Liver (tissue), 3 donors: ENCODE data around the gene FRYL.

Experiments
- CTCF ChIP-seq: fragments of 150-350 bp; IDR thresholded peaks from 2 replicates; pipeline ENCODE4 v1.5.1; 2017; ENCODE audit warnings: improper control_type of control experiment, low read depth, low read length; ENCODE audit not compliant: missing input control
- EGR1 ChIP-seq, 2 donors: IDR thresholded peaks; 2 replicates each; pipeline ENCODE4 v1.6.1; 2016 to 2018; ENCODE audit warnings: antibody characterized with exemption in 2 of 2, low read depth in 2 of 2
- GABPA ChIP-seq, 2 donors: IDR thresholded peaks in 1 of 2; conservative IDR thresholded peaks in 1 of 2; 2 replicates each; pipeline ENCODE4 v1.6.1; 2016; ENCODE audit warnings: antibody characterized with exemption in 2 of 2, mild to moderate bottlenecking in 1 of 2, moderate library complexity in 1 of 2
- HNF4G ChIP-seq: IDR thresholded peaks from 2 replicates; pipeline ENCODE4 v1.6.1; 2016; ENCODE audit warnings: antibody characterized with exemption
- NR2F2 ChIP-seq: IDR thresholded peaks from 2 replicates; pipeline ENCODE4 v1.6.1; 2016; ENCODE audit warnings: antibody characterized with exemption
- RAD21 ChIP-seq, 2 donors: IDR thresholded peaks; 2 replicates each; pipeline ENCODE4 v1.6.1; 2016; ENCODE audit warnings: antibody characterized with exemption in 2 of 2, mild to moderate bottlenecking in 2 of 2
- REST ChIP-seq: IDR thresholded peaks from 2 replicates; pipeline ENCODE4 v1.6.1; 2016; ENCODE audit warnings: antibody characterized with exemption, mild to moderate bottlenecking
- RXRA ChIP-seq, 2 donors: IDR thresholded peaks; 2 replicates each; pipeline ENCODE4 v1.6.1; 2017 to 2018; ENCODE audit warnings: antibody characterized with exemption in 2 of 2, mild to moderate bottlenecking in 1 of 2
- SP1 ChIP-seq: IDR thresholded peaks from 2 replicates; pipeline ENCODE4 v1.6.1; 2018; ENCODE audit warnings: antibody characterized with exemption, mild to moderate bottlenecking
- TAF1 ChIP-seq: conservative IDR thresholded peaks from 2 replicates; pipeline ENCODE4 v1.6.1; 2016; ENCODE audit warnings: antibody characterized with exemption, mild to moderate bottlenecking
- YY1 ChIP-seq: IDR thresholded peaks from 2 replicates; pipeline ENCODE4 v1.6.1; 2016; ENCODE audit warnings: antibody characterized with exemption, mild to moderate bottlenecking
- TF ChIP-seq, protein P1 (sequence below): IDR thresholded peaks from 2 replicates; pipeline ENCODE4 v1.6.1; 2016; ENCODE audit warnings: antibody characterized with exemption
- TF ChIP-seq, protein P2 (sequence below): IDR thresholded peaks from 2 replicates; pipeline ENCODE4 v1.6.1; 2016; ENCODE audit warnings: antibody characterized with exemption
- TF ChIP-seq, protein P3 (sequence below): IDR thresholded peaks from 2 replicates; pipeline ENCODE4 v1.6.1; 2016; ENCODE audit warnings: antibody characterized with exemption
- donor health status: healthy.
- donor health status: healthy.

GRCh38 chr4:48777739-48778138, 2.3 kb downstream of the FRYL start:
- TF ChIP-seq REST (no peak), CTCF (no peak), GABPA (IDR thresholded peaks at IDR 0.05 in 1 of 2, conservative IDR thresholded peaks at IDR 0.05 in 1 of 2) (no peak), RXRA (IDR thresholded peaks at IDR 0.05) (no peak), RAD21 (IDR thresholded peaks at IDR 0.05) (no peak), YY1 (no peak), HNF4G (no peak), TAF1 (no peak), SP1 (no peak), EGR1 (IDR thresholded peaks at IDR 0.05; ENCODE audit: low read depth in 2 of 2) (no peak), NR2F2 (no peak)
- TF ChIP-seq, protein P1, sequence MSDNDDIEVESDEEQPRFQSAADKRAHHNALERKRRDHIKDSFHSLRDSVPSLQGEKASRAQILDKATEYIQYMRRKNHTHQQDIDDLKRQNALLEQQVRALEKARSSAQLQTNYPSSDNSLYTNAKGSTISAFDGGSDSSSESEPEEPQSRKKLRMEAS: no peak
- TF ChIP-seq, protein P2, sequence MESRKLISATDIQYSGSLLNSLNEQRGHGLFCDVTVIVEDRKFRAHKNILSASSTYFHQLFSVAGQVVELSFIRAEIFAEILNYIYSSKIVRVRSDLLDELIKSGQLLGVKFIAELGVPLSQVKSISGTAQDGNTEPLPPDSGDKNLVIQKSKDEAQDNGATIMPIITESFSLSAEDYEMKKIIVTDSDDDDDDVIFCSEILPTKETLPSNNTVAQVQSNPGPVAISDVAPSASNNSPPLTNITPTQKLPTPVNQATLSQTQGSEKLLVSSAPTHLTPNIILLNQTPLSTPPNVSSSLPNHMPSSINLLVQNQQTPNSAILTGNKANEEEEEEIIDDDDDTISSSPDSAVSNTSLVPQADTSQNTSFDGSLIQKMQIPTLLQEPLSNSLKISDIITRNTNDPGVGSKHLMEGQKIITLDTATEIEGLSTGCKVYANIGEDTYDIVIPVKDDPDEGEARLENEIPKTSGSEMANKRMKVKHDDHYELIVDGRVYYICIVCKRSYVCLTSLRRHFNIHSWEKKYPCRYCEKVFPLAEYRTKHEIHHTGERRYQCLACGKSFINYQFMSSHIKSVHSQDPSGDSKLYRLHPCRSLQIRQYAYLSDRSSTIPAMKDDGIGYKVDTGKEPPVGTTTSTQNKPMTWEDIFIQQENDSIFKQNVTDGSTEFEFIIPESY: no peak
- TF ChIP-seq, protein P3, sequence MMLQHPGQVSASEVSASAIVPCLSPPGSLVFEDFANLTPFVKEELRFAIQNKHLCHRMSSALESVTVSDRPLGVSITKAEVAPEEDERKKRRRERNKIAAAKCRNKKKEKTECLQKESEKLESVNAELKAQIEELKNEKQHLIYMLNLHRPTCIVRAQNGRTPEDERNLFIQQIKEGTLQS: no peak
